ENCODE data around the gene TECTB.

The TECTB gene

GRCh38 chr10:112347709-112348671, 64.8 kb downstream of the TECTB start:
- no peak for DNase-seq (ENCODE audit: low read depth in 2 of 2)

GRCh38 chr10:112348759-112349158, 65.6 kb downstream of the TECTB start:
- DNase-seq (ENCODE audit: low read depth in 2 of 2) = no peak

DNA sequence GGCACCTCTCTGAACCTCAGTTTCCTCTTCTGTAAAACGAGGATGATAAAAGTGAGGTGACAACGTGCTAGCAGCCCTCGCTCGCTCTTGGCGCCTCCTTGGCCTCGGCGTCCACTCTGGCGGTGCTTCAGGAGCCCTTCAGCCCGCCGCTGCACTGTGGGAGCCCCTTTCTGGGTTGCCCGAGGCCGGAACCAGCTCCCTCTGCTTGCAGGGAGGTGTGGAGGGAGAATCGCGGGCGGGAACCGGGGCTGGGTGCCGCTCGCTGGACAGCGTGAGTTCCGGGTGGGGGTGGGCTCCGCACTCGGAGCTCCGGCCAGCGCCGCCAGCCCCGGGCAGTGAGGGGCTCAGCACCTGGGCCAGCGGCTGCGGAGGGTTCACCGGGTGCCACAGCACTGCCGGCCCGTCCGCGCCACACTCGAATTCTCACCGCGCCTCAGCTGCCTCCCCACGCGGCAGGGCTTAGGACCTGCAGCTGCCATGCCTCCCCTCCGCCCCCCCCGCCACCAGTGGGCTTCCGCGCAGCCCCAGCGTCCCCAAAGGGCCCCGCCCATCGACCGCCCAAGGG, 66.4 kb downstream of the TECTB start:
- no peak for DNase-seq (ENCODE audit: low read depth in 2 of 2)

DNA sequence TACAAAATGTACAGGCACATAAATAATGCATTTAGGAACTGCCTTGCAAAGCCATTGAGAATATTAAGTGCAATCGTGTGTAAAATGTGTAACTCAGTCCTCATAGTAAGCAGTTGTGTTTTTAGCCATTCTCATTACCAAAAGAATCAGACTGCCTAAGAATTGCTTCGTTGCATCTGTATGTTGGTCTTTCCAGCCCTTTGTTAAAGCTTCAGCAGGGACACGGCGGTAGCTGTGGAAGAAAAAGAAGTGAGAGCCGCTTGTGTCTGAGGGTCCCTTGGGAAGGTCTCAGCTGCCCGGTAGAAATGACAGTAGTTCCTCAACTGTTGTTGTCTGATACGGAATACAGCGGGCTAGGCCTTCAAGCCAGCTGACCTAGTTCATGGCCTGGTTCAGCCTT, 67.9 kb downstream of the TECTB start:
- DNase-seq (ENCODE audit: low read depth in 2 of 2) = no peak

GRCh38 chr10:112352044-112352443, 68.8 kb downstream of the TECTB start:
- DNase-seq (ENCODE audit: low read depth in 2 of 2) = no peak

- no peak for DNase-seq (ENCODE audit: low read depth in 2 of 2)
Observed at GRCh38 chr10:112353046-112353445, 69.8 kb downstream of the TECTB start.

Data from stimulated activated CD4-positive, alpha-beta T cell treated with anti-CD3 and anti-CD28 coated beads, Interleukin-12 subunit alpha, Interleukin-12 subunit beta, amount 100 ng/mL, for 24 hours (primary cell).